Hematopoietic multipotent progenitor cell treated with erythropoietin and hydrocortisone succinate and interleukin-3 and kit ligand, for 4 days (in vitro differentiated cells): Measurements from ENCODE around the gene SCG3.
A peak's percentile ranks its signal among the peaks of the same experiment; 100 is the strongest.

Experiments used
- DNase-seq: peaks from one replicate; pipeline ENCODE4 v3.0.0-alpha.2; 2015

SCG3 gene

GRCh38 chr15:51731549-51732267 lies 50.4 kb downstream of the SCG3 start:
- DNase-seq, result peak; percentile 87

- DNase-seq, result peak; percentile 60
These were observed 51.3 kb downstream of the SCG3 start for GRCh38 chr15:51732646-51733045.

GRCh38 chr15:51735228-51736010 lies 54.1 kb downstream of the SCG3 start:
- peak; percentile 78 for DNase-seq

- peak; percentile 39 for DNase-seq
These were observed 54.8 kb downstream of the SCG3 start for GRCh38 chr15:51736069-51736468.

GRCh38 chr15:51736751-51737521 lies 55.6 kb downstream of the SCG3 start:
- peak; percentile 61 for DNase-seq

- DNase-seq, result peak; percentile 82
These were observed 56.4 kb downstream of the SCG3 start, which contains the start of gene LYSMD2 for GRCh38 chr15:51737522-51738305. LYSMD2 (minus strand) TSS chr15:51737655; CDS start chr15:51737622, 33 bp downstream.

GRCh38 chr15:51738553-51738952 lies 57.2 kb downstream of the SCG3 start:
- DNase-seq, result no peak

- DNase-seq, result no peak
These were observed 57.9 kb downstream of the SCG3 start for GRCh38 chr15:51739061-51739712.

GRCh38 chr15:51749307-51749706 lies 68.0 kb downstream of the SCG3 start:
- no peak for DNase-seq

GRCh38 chr15:51750186-51750585 lies 68.9 kb downstream of the SCG3 start:
- no peak for DNase-seq

GRCh38 chr15:51750792-51751696 lies 69.7 kb downstream of the SCG3 start, which contains the start of gene TMOD2:
TMOD2 (plus strand) TSS chr15:51751597; CDS start chr15:51766442, 14,845 bp downstream.
- peak; percentile 55 for DNase-seq

- DNase-seq, result peak; percentile 50
These were observed 70.7 kb downstream of the SCG3 start for GRCh38 chr15:51751697-51752683.

- no peak for DNase-seq
These were observed 71.6 kb downstream of the SCG3 start for GRCh38 chr15:51752888-51753287.

- DNase-seq, result peak; percentile 53
These were observed 73.0 kb downstream of the SCG3 start for GRCh38 chr15:51754267-51754666.

GRCh38 chr15:51755790-51756189 lies 74.5 kb downstream of the SCG3 start:
- DNase-seq, result no peak

- peak; percentile 61 for DNase-seq
These were observed 75.2 kb downstream of the SCG3 start for GRCh38 chr15:51756482-51756881.

GRCh38 chr15:51757450-51757849 lies 76.1 kb downstream of the SCG3 start:
- DNase-seq, result no peak

- no peak for DNase-seq
These were observed 77.3 kb downstream of the SCG3 start for GRCh38 chr15:51758645-51759044.

GRCh38 chr15:51759557-51760070 lies 78.3 kb downstream of the SCG3 start:
- peak; percentile 65 for DNase-seq
